Smooth muscle cell of the umbilical artery (primary cell): ENCODE data around the gene PRKAB2. TPM values are rescaled to one million over a fixed set of nuclear protein-coding genes. Genes with fewer than 3 reads are reported as not detected.

Source experiments
- total RNA-seq: library from RNA; depleted of rRNA; stranded (reverse); fragments of >200 nt; gene quantifications from 2 replicates; pipeline ENCODE4 v1.2.3, GENCODE V29; 2014

Gene PRKAB2, protein sequence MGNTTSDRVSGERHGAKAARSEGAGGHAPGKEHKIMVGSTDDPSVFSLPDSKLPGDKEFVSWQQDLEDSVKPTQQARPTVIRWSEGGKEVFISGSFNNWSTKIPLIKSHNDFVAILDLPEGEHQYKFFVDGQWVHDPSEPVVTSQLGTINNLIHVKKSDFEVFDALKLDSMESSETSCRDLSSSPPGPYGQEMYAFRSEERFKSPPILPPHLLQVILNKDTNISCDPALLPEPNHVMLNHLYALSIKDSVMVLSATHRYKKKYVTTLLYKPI
- 16.0 and 22.4 TPM in 2 replicates for total RNA-seq

GRCh38 chr1:147172168-147173016 is at the start of gene PRKAB2:
Gene PRKAB2, minus strand, starts transcription at chr1:147172470. Its CDS starts 326 bp downstream, at chr1:147172144.

Other genes starting within 250 kb of the PRKAB2 start
- 7.1 and 8.5 TPM in 2 replicates for gene NBPF12, start 234.1 kb downstream of the PRKAB2 start, total RNA-seq
- gene FMO5, start 52.9 kb upstream of the PRKAB2 start, total RNA-seq = 0.32 and 1.5 TPM in 2 replicates
- 35.0 and 49.0 TPM in 2 replicates for gene CHD1L, start 70.2 kb upstream of the PRKAB2 start, total RNA-seq